HCT116 (cell line): ENCODE measurements around the gene MTG1. TPM values are rescaled to one million over a fixed set of nuclear protein-coding genes. Genes with fewer than 3 reads are reported as not detected.

Experiments used
- ATAC-seq: fragments of 200-7000 bp; cut with Tn5 transposase; 2 replicates; pipeline ENCODE4 v1.9.1; 2020; ENCODE audit warnings: mild to moderate bottlenecking, moderate library complexity
- BruUV-seq: library from RNA; stranded (reverse); fragments of 400-500 nt; replicated peaks from 2 replicates; lab custom pipeline; 2021; lab: Mats Ljungman, UMichigan
- CTCF ChIA-PET: fragments of 300-600 bp; sonication (Branson Sonifier 250); formaldehyde crosslinking; loops from one replicate; lab custom pipeline; 2021; ENCODE audit warnings: antibody characterized with exemption; lab: Charles Lee
- POLR2A ChIA-PET: fragments of 300-600, 350-600 bp; sonication (Branson Sonifier 250); formaldehyde crosslinking; loops from one replicate; lab custom pipeline; 2021; ENCODE audit warnings: antibody characterized with exemption; lab: Charles Lee
- RAD21 ChIA-PET, 2 experiments: fragments of 300-600 bp; sonication (Branson Sonifier 250); formaldehyde crosslinking; loops; one replicate each; lab custom pipeline; 2023; ENCODE audit warnings: low total read pairs in 2 of 2; ENCODE audit not compliant: uncharacterized antibody in 2 of 2, unreplicated experiment in 2 of 2, low non-redundant PET in 1 of 2; lab: Charles Lee
- DNase-seq: peaks from one replicate; pipeline ENCODE4 v3.0.0-alpha.2; 2010; ENCODE audit warnings: low read depth, low spot score
- H2AFZ ChIP-seq: fragments of 200-600 bp; shearing (Covaris generic), sonication (generic); 2 replicates; pipeline ENCODE4 v1.6.1; 2017; ENCODE audit warnings: low read depth, mixed run types, mixed read lengths, antibody characterized with exemption, low read length; ENCODE audit not compliant: poor library complexity, severe bottlenecking
- H3K27ac ChIP-seq: 2 replicates; pipeline ENCODE4 v1.5.1; 2012; ENCODE audit warnings: low read depth, low read length
- H3K27me3 ChIP-seq: fragments of 200-600 bp; sonication (generic); 2 replicates; pipeline ENCODE4 v1.6.1; 2016; ENCODE audit warnings: mixed run types, low read length, mixed read lengths; ENCODE audit not compliant: insufficient read depth
- H3K36me3 ChIP-seq, 2 experiments: fragments of 200-500 bp in 1 of 2; fragments of 200-600 bp in 1 of 2; sonication (Bioruptor generic) in 1 of 2; sonication (generic) in 1 of 2; 2 replicates each; pipeline versions ENCODE4 v1.5.1 to v1.6.1; 2014 to 2016; ENCODE audit warnings: low read length in 2 of 2, inconsistent platforms in 1 of 2, mixed read lengths in 1 of 2, mixed run types in 1 of 2; ENCODE audit not compliant: insufficient read depth in 2 of 2, control insufficient read depth in 1 of 2
- H3K4me1 ChIP-seq, 2 experiments: fragments of 200-600 bp in 1 of 2; sonication (generic) in 1 of 2; 2 replicates each; pipeline versions ENCODE4 v1.5.1 to v1.6.1; 2012 to 2017; ENCODE audit warnings: low read length in 2 of 2, inconsistent platforms in 1 of 2, mild to moderate bottlenecking in 1 of 2, mixed read lengths in 1 of 2, mixed run types in 1 of 2, moderate library complexity in 1 of 2; ENCODE audit not compliant: insufficient read depth in 2 of 2, control insufficient read depth in 1 of 2
- H3K4me2 ChIP-seq: fragments of 200-600 bp; sonication (generic); 2 replicates; pipeline ENCODE4 v1.6.1; 2017; ENCODE audit warnings: mixed run types, low read length, mixed read lengths
- H3K4me3 ChIP-seq, 2 experiments: fragments of 200-600 bp in 1 of 2; sonication (generic) in 1 of 2; replicated peaks in 1 of 2; 2 replicates each; pipeline ENCODE4 v1.5.1; 2011 to 2016; ENCODE audit warnings: low read length in 2 of 2, control low read depth in 1 of 2, low read depth in 1 of 2, mild to moderate bottlenecking in 1 of 2, mixed read lengths in 1 of 2, mixed run types in 1 of 2
- H3K79me2 ChIP-seq: fragments of 200-600 bp; sonication (generic); 2 replicates; pipeline ENCODE4 v1.6.1; 2017; ENCODE audit warnings: mild to moderate bottlenecking, mixed run types, low read length, moderate library complexity, mixed read lengths; ENCODE audit not compliant: insufficient read depth
- H3K9ac ChIP-seq: fragments of 200-600 bp; sonication (generic); 2 replicates; pipeline ENCODE4 v1.6.1; 2016; ENCODE audit warnings: low read length, mixed read lengths
- H3K9me2 ChIP-seq: fragments of 200-600 bp; sonication (generic), shearing (Covaris generic); 2 replicates; pipeline ENCODE4 v1.6.1; 2017; ENCODE audit warnings: mixed run types, mild to moderate bottlenecking, moderate library complexity; ENCODE audit not compliant: insufficient read depth
- H3K9me3 ChIP-seq, 2 experiments: fragments of 200-500 bp in 1 of 2; fragments of 200-600 bp in 1 of 2; sonication (Bioruptor generic) in 1 of 2; sonication (generic) in 1 of 2; 2 replicates each; pipeline ENCODE4 v1.6.1; 2014 to 2017; ENCODE audit warnings: low read length in 2 of 2, mixed read lengths in 2 of 2, inconsistent platforms in 1 of 2, low read depth in 1 of 2, mild to moderate bottlenecking in 1 of 2, mixed run types in 1 of 2, moderate library complexity in 1 of 2; ENCODE audit not compliant: control insufficient read depth in 1 of 2, insufficient read depth in 1 of 2
- H4K20me1 ChIP-seq: fragments of 200-600 bp; sonication (generic), shearing (Covaris generic); 2 replicates; pipeline ENCODE4 v1.6.1; 2017; ENCODE audit warnings: mixed run types, mild to moderate bottlenecking, moderate library complexity; ENCODE audit not compliant: insufficient read depth
- ATF3 ChIP-seq: IDR thresholded peaks from 2 replicates; pipeline ENCODE4 v1.6.1; 2012
- CBX3 ChIP-seq: IDR thresholded peaks from 2 replicates; pipeline ENCODE4 v1.6.1; 2012; ENCODE audit warnings: low read depth
- CEBPB ChIP-seq: IDR thresholded peaks from 2 replicates; pipeline ENCODE4 v1.6.1; 2012; ENCODE audit warnings: low read depth
- CTCF ChIP-seq, 3 experiments: fragments of 200-600 bp in 1 of 3; sonication (generic) in 1 of 3; IDR thresholded peaks in 2 of 3; conservative IDR thresholded peaks in 1 of 3; 2 replicates each; pipeline ENCODE4 v1.5.1; 2012 to 2017; ENCODE audit warnings: low read depth in 2 of 3, low read length in 2 of 3, antibody characterized with exemption in 1 of 3, borderline replicate concordance in 1 of 3, control low read depth in 1 of 3, mild to moderate bottlenecking in 1 of 3, mixed read lengths in 1 of 3, mixed run types in 1 of 3, moderate library complexity in 1 of 3; ENCODE audit not compliant: insufficient read depth in 1 of 3
- EGR1 ChIP-seq: IDR thresholded peaks from 2 replicates; pipeline ENCODE4 v1.6.1; 2012; ENCODE audit warnings: low read depth
- ELF1 ChIP-seq: IDR thresholded peaks from 2 replicates; pipeline ENCODE4 v1.6.1; 2012; ENCODE audit warnings: low read depth, borderline replicate concordance
- EZH2 ChIP-seq: fragments of 200-600 bp; sonication (generic); IDR thresholded peaks from 2 replicates; pipeline ENCODE4 v1.6.1; 2017; ENCODE audit warnings: antibody characterized with exemption, mixed run types
- JUND ChIP-seq: IDR thresholded peaks from 2 replicates; pipeline ENCODE4 v1.6.1; 2012
- MAX ChIP-seq: IDR thresholded peaks from 2 replicates; pipeline ENCODE4 v1.6.1; 2012
- POLR2A ChIP-seq: IDR thresholded peaks from 2 replicates; pipeline ENCODE4 v1.7.0; 2011; ENCODE audit warnings: borderline replicate concordance; ENCODE audit not compliant: insufficient read depth, insufficient read length; ENCODE audit errors: extremely low read depth
- POLR2AphosphoS5 ChIP-seq: IDR thresholded peaks from 2 replicates; pipeline ENCODE4 v1.6.1; 2011; ENCODE audit warnings: mild to moderate bottlenecking, low read depth, low read length, moderate library complexity
- RAD21 ChIP-seq: IDR thresholded peaks from 2 replicates; pipeline ENCODE4 v1.6.1; 2012; ENCODE audit warnings: low read depth, mild to moderate bottlenecking
- SP1 ChIP-seq: IDR thresholded peaks from 2 replicates; pipeline ENCODE4 v1.6.1; 2012; ENCODE audit warnings: low read depth
- SRF ChIP-seq: IDR thresholded peaks from 2 replicates; pipeline ENCODE4 v1.6.1; 2012; ENCODE audit warnings: low read depth
- TCF7L2 ChIP-seq: IDR thresholded peaks from 2 replicates; pipeline ENCODE4 v1.7.0; 2011; ENCODE audit warnings: borderline replicate concordance, inconsistent platforms; ENCODE audit not compliant: insufficient read depth, insufficient read length; ENCODE audit errors: extremely low read depth
- YY1 ChIP-seq: IDR thresholded peaks from 2 replicates; pipeline ENCODE4 v1.6.1; 2011; ENCODE audit warnings: low read length, low read depth, moderate library complexity, mild to moderate bottlenecking; ENCODE audit not compliant: insufficient replicate concordance; ENCODE audit errors: extremely low read depth
- ZBTB33 ChIP-seq: IDR thresholded peaks from 2 replicates; pipeline ENCODE4 v1.6.1; 2011; ENCODE audit warnings: mild to moderate bottlenecking, low read length, moderate library complexity; ENCODE audit not compliant: insufficient replicate concordance; ENCODE audit errors: extremely low read depth
- ZFX ChIP-seq: fragments of 450-650 bp; IDR thresholded peaks from 2 replicates; pipeline ENCODE4 v1.6.1; 2017
- intact Hi-C: fragments of 100-400 bp; cut with micrococcal nuclease; formaldehyde crosslinking; loops from 2 replicates; pipeline ENCODE4 v1.10.0; 2022
- total RNA-seq: library from RNA; stranded (reverse); gene quantifications from one replicate; pipeline ENCODE4 v1.2.1, GENCODE V29; 2021; ENCODE audit not compliant: unreplicated experiment

MTG1 gene
- total RNA-seq, 1 experiment from 2014 or later: 23.1 TPM

- Histone ChIP-seq H3K9ac (no peak overlapping the region), H3K9me2 (no peaks in the 10 kb centered on the region), H3K27ac (no peak overlapping the region), H3K4me3 (no peak overlapping the region), H4K20me1 (no peaks in the 10 kb centered on the region), H3K79me2 (no peaks in the 10 kb centered on the region), H3K36me3 (no peaks in the 10 kb centered on the region), H2AFZ (no peak overlapping the region), H3K27me3 (no peaks in the 10 kb centered on the region), H3K4me1 (no peaks in the 10 kb centered on the region), H3K9me3 (no peaks in the 10 kb centered on the region), H3K4me2 (no peak overlapping the region)
- no peak for ATAC-seq
- DNase-seq: no peak
- no TSS peak for BruUV-seq
- CTCF ChIA-PET: no interaction called here
- POLR2A ChIA-PET: no interaction called here
- intact Hi-C loops: no loop called here
- RAD21 ChIA-PET: no interaction called here
- TF ChIP-seq SP1 (no peak), CTCF (IDR thresholded peaks at IDR 0.05 in 2 of 3, conservative IDR thresholded peaks at IDR 0.05 in 1 of 3; ENCODE audit: borderline replicate concordance in 1 of 3, insufficient read depth in 1 of 3, low read depth in 2 of 3, low read length in 2 of 3) (no peak), POLR2AphosphoS5 (no peak), TCF7L2 (no peak), ELF1 (no peak), EGR1 (no peak), CBX3 (no peak), YY1 (no peak), ATF3 (no peak), CEBPB (no peak), SRF (no peak), POLR2A (no peak), EZH2 (no peak), ZBTB33 (no peak), MAX (no peak), RAD21 (no peak), ZFX (no peak), JUND (no peak)
Observed at GRCh38 chr10:133458021-133458709, 64.2 kb downstream of the MTG1 start.
